LHCN-M2 (cell line): Measurements from ENCODE around the gene COG2. TPM values are rescaled to one million over a fixed set of nuclear protein-coding genes. Genes with fewer than 3 reads are reported as not detected.
"Not testable (repeated sequence)": the region's sequence is repeated elsewhere in the genome, so short reads cannot be mapped to it uniquely, and the experiment has no call there.

ENCODE experiments used
- DNase-seq: peaks from one replicate; pipeline ENCODE4 v3.0.0-alpha.2; 2012; ENCODE audit warnings: low read depth
- total RNA-seq: library from RNA; depleted of rRNA; stranded (reverse); fragments of >200 nt; gene quantifications from 2 replicates; pipeline ENCODE4 v1.2.3, GENCODE V29; 2014

COG2 gene
- total RNA-seq, 1 experiment from 2014 or later: 22.7 TPM

- DNase-seq: no peak
Measured at GRCh38 chr1:230674581-230674980, 32.3 kb downstream of the COG2 start.

- no peak for DNase-seq
Measured at GRCh38 chr1:230677200-230677599, 34.9 kb downstream of the COG2 start.

DNA sequence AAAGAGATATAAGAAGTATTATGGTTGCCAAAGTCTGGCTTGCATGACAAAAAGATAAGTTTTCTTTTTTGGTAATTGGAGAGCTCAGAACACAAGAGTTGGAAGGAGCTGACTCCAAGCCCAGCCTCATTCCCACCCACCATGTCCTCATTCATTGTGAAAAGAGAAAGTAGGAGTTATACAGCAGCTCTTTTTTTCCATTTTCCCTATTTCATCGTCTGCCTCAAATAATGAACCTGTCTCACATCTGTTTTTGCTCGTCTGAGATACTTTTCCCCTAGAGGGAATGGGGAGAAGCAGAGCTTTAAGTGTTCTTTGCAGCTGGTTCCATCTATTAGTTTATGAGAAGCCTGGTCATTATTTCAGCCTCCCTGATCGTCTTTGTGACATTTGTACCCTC, 36.9 kb downstream of the COG2 start:
- no peak for DNase-seq

GRCh38 chr1:230679825-230680224, 37.5 kb downstream of the COG2 start:
- no peak for DNase-seq

DNA sequence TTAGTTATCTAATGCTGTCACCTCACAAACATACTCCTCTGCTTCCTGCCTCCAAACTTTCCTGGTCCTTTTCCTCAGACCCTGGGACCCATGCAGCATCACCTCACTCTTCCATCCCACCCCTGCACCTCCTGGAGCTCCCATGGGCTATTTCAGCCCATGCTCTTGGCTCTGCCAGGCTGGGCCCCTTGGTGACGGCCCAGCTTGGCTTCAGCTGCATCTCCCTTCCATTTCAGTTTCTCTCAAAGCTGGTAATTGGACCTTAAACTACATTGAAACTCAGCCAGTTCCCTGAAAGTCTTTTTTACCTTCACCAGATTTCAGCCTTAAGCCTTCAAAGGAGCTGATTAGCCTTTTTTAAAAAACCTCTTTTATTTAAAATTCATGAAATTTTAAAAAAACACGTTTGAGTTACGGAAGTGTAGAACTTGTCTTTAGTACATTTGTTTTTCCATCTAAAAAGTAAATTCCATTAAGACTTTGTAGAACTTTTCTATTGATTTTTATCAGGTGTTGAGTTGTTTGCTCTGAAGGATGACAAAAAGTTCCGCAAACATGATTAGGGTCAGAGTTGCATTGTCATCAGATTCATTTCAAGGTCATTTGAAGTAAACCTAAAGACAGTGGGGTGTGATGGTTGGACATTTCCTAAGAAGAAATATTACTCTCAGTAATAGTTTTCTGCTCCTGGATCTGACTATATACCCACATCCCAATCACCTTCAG, 38.2 kb downstream of the COG2 start:
- no peak for DNase-seq

- DNase-seq: peak; percentile 74
Measured at GRCh38 chr1:230681599-230681998, 39.3 kb downstream of the COG2 start.

GRCh38 chr1:230682274-230682673, 40.0 kb downstream of the COG2 start:
- no peak for DNase-seq

DNA sequence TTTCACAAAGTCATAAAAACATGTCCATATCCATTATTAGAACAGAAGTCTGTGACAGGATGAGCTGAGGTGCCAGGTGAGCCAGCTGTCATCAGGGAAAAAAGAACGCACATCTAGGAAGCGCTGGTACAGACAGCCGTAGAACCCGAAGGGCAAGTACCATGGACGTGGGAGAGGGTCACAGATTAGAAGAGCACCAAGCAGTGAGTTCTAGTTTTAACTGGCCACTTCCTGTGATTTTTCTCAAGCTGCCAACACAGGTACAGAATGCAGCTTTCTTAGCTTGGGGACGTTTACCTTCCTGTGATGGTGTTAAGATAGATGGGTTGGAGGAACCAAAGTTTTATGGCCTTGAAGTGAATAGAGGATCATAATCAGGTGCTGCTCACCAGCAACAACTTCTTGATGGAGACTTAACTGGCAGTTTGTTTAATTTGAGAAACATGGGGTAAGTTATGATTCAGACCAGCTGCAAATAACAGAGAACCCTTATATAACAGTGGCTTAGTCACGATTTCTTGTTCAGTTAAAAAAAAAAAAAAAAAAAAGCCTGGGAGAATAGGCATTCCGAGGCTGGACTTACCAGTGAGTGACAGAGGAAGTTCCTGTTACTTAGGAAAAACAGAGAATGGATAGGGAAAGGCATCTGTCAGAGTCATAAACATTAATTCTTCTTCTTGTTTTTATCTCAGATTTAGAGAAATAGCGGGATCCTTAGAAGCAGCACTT, 40.8 kb downstream of the COG2 start:
- DNase-seq: peak; percentile 35

- DNase-seq: no peak
Measured at GRCh38 chr1:230684146-230684545, 41.9 kb downstream of the COG2 start.

DNA sequence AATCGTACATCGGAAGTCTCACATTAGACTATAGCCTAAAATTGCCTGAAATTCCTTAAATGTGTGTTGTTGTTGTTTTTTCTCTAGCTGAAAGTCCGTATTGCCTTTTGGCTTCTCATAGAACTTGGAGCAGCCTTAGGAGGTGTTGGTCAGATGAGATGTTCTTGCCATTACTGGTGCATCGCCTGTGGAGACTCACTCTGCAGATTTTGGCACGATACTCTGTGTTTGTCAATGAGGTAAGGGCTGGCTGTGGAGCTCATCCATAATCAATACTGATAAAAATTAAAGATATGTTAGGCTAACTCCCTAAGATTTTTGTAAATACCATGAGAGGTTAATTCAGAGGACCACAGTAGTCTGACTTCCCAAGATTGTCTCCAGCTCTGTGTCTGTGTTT, 42.7 kb downstream of the COG2 start:
- no peak for DNase-seq

- no peak for DNase-seq
Measured at GRCh38 chr1:230686747-230687146, 44.5 kb downstream of the COG2 start.

- no peak for DNase-seq
Measured at GRCh38 chr1:230690101-230690500, 47.8 kb downstream of the COG2 start.

- DNase-seq: no peak
Measured at GRCh38 chr1:230691615-230692014, 49.3 kb downstream of the COG2 start.

GRCh38 chr1:230693221-230693620, 50.9 kb downstream of the COG2 start:
- no peak for DNase-seq

GRCh38 chr1:230693777-230694176, 51.5 kb downstream of the COG2 start:
- DNase-seq: no peak

GRCh38 chr1:230694464-230694863, 52.2 kb downstream of the COG2 start:
- no peak for DNase-seq

DNA sequence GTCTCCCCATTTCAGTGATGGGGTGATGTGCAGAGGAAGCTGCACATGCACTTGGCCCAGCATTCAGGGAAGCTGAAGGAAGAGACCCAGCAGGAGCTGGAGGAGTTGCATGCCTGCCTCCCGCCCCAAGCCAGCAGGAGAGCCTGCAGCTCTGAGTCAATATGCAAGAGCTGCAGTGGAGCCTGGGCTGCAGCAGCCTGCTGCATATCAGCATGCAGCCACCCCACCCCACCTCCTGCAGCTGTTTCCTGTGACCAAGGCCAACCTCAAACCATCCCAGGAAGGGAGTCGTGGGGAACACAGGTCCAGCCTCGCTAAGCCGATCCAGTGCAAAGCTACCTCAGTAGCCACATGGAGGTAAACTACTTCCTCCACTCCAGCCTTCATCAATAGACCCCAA, 52.7 kb downstream of the COG2 start:
- DNase-seq: no peak

GRCh38 chr1:230696218-230696617, 53.9 kb downstream of the COG2 start:
- DNase-seq: no peak

DNA sequence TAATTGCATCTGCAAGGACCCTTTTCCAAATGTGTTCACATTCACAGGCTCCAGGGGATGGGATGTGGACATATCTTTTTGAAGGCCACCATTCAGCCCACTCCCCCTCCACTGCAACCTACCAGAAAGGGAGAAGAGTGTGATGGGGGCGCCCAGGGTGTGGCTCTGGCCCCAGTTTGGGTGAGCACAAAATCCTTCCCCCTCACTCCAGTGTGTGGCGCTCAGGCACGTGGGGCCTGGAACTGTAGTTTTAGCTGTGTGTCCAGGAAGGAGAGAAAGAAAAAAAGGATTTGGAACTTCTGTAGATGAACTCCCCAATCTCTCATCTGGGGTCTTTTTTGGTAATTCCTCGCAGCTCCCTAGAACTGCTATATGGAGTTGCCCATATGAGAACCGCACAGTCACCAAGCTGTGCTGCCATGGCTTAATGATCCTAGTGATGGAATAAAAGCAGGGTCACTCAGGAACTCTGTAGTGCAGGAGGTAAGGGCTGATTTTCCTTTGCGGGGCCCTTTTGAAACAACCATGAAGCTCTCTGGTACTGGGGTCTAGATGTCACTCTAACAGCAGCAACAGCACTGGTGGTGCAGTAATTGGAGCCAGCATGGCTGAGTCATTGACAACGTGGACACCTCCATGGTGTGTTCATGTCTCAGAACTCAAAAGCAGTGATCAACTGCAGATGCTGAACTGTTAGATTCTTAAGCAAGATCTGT, 54.6 kb downstream of the COG2 start:
- DNase-seq: no peak

GRCh38 chr1:230698130-230698529, 55.8 kb downstream of the COG2 start:
- no peak for DNase-seq

- not testable (repeated sequence) for DNase-seq
Measured at GRCh38 chr1:230698964-230699363, 56.7 kb downstream of the COG2 start.

- DNase-seq: no peak
Measured at GRCh38 chr1:230699716-230700115, 57.4 kb downstream of the COG2 start.

DNA sequence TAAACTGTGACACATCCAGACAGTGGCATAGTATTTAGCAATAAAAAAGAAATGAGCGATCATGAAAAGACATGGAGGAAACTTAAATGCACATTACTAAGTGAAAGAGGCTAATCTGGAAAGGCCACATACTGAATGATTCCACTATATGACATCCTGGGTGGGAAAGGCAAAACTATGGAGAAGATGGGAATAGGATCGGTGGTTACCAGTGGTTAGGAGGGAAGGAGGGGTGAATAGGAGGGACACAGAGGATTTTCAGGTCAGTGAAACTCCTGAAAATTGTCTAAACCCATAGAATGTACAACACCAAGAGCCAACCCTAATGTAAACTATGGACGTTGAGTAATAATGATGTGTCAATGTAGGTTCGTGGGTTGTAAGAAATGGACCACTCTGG, 57.9 kb downstream of the COG2 start:
- no peak for DNase-seq
